ENCODE data around the gene ITGBL1.

DNA sequence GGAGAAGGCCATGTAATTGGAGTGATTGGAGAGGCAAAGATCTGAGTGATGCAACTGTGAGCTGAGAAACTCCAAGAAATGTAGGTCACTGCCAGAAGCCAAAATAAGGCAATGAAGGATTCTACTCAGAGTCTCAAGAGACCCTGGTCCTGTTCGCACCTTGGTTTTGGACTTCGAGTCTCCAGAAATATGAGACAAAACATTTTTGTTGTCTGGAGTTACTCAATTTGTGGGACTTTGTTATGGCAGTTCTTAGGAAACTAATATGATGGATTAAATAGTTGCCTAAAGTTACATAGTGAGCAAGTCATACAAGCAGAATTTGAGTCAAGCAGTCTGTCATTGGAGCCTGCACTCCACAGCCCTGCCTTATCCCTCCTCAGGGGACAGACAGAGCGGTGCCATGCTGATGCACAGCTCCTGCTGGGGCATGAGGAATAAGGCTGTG lies 104.2 kb downstream of the ITGBL1 start:
- TF ChIP-seq EZH2 (IDR thresholded peaks at IDR 0.05; ENCODE audit: low read length, unreplicated experiment) (no peak), EZH2phosphoT487 (IDR thresholded peaks at IDR 0.05; ENCODE audit: borderline replicate concordance, low read length) (no peak)
- TF ChIP-seq, protein P1, sequence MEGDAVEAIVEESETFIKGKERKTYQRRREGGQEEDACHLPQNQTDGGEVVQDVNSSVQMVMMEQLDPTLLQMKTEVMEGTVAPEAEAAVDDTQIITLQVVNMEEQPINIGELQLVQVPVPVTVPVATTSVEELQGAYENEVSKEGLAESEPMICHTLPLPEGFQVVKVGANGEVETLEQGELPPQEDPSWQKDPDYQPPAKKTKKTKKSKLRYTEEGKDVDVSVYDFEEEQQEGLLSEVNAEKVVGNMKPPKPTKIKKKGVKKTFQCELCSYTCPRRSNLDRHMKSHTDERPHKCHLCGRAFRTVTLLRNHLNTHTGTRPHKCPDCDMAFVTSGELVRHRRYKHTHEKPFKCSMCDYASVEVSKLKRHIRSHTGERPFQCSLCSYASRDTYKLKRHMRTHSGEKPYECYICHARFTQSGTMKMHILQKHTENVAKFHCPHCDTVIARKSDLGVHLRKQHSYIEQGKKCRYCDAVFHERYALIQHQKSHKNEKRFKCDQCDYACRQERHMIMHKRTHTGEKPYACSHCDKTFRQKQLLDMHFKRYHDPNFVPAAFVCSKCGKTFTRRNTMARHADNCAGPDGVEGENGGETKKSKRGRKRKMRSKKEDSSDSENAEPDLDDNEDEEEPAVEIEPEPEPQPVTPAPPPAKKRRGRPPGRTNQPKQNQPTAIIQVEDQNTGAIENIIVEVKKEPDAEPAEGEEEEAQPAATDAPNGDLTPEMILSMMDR (conservative IDR thresholded peaks at IDR 0.05; ENCODE audit: low read depth, low read length) = no peak
